GM19397 (cell line): Measurements from ENCODE around the gene SLC9A9.
A peak's percentile ranks its signal among the peaks of the same experiment; 100 is the strongest.
"Not testable (repeated sequence)": the region's sequence is repeated elsewhere in the genome, so short reads cannot be mapped to it uniquely, and the experiment has no call there.

ENCODE experiments used
- ATAC-seq: cut with Tn5 transposase; IDR thresholded peaks from one replicate; pipeline ENCODE4 v1.9.1; 2021; ENCODE audit warnings: mild to moderate bottlenecking, moderate library complexity; ENCODE audit not compliant: unreplicated experiment

The SLC9A9 gene

DNA sequence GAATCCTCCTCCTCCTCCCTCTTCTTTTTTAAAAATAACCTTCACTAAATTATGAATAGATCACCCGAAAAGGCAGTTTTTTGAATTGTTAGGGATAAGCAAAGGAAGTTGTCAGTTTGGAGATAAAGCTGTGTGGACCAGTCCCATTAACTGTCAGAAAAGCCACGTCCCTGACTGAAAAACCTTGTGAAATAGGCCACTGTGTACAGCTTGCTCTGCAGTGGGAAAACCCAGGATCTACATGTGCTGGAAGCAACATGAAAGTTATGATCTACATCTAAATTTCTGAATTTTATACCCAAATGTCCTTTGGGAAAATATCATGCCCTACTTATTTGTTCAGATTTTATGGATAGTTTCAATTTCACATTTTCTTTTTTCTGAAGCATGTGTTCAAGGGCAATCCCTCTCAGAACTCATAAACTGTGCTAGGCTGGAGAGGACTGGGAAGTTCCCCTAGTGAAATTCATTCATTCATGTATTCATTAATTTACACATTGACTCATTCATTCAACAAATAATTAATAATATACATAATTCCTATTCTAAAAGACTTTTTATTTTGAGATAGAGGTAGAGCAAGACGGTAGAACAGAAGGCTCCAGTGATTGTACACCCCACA lies 149.5 kb downstream of the SLC9A9 start:
- no peak for ATAC-seq

DNA sequence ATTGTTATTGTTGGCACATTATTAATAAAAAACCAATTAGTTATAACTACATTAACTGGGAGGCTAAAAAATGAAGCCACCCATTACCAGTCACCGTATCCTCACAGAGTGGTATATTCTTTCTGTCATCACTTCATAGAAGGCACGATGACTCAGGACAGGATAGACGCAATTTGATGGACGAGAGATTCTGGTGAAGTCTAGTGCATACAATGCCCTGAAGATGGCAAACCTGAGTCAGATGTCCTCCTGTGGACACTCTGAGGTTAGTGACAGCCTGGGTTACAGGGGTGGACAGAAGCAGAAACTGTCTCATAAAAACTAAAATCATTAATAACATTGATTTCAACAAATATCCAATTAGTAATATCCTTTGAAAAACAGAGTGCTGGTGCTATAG lies 150.3 kb downstream of the SLC9A9 start:
- no peak for ATAC-seq

DNA sequence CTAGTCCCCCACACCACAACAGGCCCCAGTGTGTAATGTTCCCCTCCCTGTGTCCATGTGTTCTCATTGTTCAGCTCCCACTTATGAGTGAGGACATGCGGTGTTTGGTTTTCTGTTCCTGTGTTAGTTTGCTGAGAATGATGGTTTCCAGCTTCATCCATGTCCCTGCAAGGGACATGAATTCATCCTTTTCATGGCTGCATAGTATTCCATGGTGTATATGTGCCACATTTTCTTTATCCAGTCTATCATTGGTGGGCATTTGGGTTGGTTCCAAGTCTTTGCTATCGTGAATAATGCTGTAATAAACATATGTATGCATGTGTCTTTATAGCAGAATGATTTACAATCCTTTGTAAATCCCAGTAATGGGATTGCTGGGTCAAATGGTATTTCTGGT lies 152.9 kb downstream of the SLC9A9 start:
- ATAC-seq = not testable (repeated sequence)

DNA sequence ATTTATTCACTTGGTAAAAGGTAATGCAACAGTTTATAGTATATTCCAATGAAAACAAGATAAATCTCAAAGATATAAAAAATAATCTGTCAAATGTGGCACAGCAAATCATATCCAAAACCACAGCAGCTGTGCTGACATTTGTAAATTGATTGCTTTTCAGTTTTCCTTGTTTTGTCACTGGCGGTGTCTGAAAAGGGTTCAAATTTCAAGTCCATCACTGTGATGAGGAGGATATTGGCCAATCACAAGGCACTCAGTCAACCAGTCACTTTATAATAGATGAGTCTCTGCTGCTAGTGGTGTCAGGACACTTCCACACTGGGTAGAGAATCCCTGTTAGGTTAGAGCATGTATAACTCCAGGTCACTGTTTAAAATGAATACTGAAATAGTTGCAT lies 154.8 kb downstream of the SLC9A9 start:
- ATAC-seq = no peak

DNA sequence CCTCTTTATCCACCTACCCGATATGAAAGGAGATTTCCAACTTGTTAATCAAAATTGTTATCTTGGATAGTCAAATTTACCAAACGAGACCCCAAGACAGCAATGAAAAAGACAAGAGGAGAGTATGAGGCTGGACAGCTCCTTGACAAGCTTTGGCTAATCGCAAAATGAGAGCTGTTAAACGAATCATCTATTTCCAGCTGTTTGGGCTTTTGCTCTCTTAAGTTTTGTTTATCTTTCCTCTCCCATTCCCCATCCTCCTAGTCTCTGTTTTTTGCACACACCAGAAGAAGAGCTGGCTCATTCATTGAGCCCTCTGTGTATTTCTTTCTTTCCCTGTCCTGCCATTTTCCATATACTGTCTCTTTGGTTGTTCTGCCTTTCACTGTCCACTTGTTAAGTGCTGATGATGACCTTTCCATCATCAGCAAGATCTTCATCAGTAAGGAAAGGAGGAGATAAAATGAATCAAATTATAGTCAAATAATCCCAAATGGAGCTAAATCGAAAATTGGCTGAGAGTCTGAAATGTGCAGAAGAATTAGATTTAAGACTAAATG lies 161.6 kb downstream of the SLC9A9 start:
- no peak for ATAC-seq

DNA sequence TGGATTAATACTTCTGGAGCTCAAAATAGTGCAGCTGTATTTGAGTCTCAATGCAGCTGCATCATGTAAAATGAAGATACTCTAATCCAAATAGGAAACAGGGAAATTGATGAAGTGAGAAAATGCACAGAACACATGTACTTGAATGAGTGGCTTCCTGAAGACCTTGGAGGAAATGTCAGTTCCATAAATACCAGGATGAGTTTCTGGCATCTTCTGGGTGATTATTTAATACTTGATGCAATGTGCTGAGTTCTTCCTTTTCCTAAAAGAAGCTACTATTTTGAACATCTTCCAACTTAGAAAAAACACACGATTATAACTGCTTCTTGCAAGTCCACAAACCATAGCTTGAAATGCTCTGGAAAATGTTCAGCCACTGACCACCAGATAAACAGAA lies 162.8 kb downstream of the SLC9A9 start:
- no peak for ATAC-seq

DNA sequence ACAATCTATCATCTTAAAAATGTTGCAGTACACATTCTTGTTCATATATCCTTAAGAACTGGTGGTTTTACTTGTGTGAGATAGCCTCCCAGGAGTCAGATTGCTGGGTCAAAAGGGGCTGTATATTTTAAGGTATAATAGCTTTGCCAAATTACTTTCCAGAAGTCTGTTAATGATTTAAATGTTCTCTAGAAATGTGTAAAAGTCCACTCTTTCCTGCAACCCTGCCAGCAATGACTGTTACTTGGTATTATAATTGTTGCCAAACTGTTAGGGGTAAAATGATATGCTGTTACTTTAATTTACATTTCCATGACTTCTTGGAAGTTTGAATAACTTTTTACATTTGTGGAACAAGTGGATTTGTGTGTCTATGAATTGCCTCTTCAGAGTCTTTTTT lies 170.8 kb downstream of the SLC9A9 start:
- no peak for ATAC-seq

DNA sequence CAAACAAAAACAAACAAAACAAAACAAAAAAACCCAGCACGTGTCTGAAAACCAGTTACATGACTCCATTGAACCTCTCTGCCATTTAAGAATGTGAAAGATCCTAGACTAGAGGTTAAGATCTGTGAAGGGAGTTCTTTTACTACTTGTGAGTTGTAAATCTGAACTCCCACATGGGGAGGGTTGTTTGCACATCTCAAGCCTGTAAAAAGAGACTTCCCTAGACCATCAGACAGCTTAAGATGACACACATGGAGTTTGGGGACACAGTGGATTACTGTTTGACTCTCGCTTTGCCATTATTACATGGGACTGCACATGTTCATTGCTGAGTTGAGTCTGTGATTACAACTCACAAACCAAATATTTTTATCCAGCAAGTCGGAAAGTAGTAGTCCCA lies 171.5 kb downstream of the SLC9A9 start:
- no peak for ATAC-seq

DNA sequence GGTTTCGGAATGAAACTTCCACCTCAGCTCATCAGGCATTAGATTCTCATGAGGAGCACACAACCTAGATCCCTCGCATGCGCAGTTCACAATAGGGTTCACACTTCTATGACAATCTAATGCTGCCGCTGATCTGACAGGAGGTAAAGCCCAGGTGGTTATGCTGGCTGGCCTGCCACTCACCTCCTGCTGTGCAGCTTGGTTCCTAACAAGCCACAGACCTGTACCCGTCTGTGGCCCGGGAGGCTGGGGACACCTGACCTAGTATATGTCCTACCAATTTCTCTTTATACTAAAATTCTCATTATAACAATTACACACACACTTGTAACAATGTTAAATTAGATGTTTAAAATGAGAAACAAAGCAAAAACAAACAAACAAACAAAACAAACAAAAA lies 172.2 kb downstream of the SLC9A9 start:
- no peak for ATAC-seq

DNA sequence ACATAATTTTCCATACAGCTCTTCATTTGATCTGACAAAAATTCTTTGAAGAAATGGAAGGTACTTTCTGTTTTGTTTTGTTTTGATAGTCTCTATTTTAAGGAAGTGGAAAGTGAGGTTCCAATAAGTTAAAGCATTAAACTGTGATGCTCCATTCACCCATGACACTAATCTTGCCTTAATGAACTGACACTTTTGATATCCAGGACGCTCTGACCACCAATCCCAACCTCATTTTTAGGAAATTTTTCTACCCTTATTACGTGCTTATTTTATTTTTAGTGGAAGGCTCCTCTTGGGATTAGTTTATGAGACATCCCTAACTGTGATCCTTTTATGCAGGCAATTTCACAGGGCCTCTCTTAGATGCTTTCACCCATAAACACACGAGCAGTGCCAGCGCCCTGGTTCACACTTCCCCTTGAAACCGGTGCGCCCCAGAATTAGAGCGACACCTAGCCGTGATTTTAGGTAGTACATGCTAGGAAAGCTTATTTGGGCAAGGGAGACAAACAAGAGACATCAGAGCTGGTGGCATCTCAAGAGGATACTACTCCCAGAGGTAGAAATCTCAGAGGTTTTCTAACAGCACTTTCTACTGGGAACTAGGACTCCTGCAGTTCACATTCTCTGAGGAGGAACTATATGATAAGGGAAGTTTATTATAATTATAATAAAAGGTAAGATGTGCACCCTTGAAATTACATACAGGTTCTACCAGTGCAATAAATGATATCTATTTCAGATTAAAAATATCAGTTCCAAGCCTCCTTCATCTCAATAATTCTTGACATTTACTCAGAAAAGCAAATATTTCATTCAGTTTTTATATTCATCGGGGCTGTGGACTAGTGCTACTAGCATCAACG lies 173.9 kb downstream of the SLC9A9 start:
- ATAC-seq = peak; percentile 58

DNA sequence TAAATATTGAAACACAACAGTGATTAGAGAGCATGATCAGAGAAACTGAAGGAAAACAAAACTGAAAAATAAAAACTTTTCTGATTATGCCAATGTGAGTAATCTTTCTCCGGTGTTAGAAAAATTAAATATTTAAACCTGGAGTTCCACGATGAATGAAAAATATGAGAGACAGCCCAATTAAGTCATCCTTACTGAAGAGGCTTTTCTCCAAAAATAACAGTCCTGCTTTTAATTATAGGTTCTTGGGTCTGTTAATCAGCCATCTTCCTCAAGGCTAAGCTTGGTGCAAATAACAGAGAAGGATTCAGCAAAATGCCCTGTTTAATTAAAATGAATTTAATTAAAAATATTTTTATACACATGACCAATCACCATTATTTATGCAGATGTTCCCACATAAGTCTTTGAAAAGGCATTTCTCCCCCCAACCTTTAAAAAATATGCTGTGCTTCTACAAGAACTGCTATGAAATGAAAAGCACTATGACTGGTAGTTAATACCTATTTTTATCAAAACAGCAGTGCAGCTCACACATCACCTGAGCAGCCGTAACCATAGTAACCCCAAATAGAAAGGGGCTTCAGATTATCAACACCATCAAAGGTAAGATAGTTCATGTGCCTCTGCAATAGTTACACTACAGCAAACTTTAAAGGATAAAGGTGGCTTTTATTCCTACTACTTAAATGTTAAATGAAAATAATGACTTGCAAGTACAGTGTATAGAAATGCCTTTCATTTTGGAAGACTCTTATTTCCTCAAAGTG lies 175.7 kb downstream of the SLC9A9 start:
- no peak for ATAC-seq

DNA sequence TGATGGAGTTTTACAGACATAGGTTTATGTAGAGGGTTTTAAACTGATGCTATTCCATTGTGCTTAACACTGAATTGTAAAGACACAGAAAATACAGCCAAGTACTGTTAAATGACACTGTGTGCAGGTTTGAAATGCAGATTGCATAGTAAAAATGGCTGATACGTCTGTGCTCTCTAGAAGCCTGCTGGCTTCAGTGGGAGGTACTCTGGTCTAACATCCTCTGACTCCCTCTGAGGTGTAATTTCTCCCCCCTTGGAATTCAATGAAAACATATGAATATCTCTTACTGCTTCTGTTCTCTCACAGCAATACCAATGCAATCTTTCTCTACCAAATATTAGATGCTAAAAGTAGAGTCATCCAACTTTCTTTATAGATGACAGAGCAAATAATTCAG lies 176.6 kb downstream of the SLC9A9 start:
- ATAC-seq = no peak

DNA sequence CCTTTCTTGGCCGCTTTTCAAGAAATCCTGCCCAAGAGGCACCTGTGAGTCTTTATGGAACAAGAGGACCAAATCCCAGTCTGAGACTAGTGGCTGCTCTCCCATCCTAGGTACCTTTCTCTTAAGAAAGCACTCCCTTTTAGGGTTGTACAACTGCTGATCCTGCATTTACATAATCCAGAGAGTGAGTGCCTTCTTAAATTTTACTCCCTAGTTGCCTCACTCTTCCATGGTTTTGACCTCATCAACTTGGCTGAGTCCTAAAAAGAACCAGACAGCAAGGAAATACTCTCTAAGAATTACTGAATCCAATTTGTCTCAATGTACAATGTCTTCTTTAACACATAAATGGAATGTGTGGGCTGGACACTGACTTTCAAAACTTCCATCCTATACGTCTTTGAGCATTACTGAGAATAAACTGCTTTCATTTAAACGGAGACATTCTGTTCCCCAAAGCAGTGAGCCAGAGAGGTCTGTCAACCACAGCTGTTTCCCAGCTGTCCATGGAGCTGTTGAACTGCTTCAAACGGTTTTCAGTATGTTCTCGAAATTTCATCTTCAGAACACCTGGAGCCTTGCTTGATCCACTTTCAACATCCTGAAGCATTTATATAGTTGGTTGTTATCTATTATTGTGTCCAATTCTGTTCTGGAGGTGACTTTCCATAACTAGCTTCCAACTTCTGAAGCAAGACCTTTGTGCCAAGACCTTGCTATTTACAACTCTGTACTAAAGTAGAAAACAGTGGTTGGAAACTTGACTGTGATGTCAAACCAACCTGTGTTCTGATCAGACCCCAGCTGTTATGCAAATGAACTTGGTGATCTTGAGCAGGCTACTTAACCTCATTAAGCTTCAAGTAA lies 179.1 kb downstream of the SLC9A9 start:
- peak; percentile 92 for ATAC-seq

DNA sequence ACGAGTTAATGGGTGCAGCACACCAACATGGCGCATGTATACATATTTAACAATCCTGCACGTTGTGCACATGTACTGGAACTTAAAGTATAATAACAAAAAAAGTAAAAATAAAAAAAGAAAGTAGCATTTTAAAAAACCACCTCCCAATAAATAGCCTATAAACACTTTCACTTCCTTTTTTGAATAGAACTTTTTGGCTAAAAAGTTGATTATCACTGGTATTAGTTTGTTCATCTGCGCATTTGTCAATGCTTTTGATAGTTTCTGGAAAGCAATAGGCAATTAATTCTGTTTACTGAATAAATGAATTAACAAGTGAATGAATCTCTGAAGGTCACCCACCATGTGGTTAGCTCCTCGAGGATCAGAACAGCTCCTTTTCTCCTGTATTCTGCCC lies 179.9 kb downstream of the SLC9A9 start:
- no peak for ATAC-seq

DNA sequence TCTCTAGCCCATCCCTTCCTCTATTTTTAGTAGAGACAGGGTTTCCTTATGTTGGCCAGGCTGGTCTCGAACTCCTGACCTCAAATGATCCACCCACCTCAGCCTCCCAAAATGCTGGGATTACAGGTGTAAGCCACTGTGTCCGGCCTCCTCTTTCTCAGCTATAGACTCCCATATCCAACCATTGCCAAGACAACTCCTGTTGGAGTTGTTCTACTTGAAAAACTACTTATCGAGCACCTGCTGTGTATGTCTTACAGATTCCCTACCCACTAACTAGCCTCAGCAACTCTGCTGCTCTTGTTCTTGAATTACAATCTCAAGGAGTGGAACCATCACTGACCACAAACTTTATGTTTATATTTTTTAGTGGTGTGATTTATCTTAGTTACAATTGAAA lies 186.6 kb downstream of the SLC9A9 start:
- no peak for ATAC-seq

DNA sequence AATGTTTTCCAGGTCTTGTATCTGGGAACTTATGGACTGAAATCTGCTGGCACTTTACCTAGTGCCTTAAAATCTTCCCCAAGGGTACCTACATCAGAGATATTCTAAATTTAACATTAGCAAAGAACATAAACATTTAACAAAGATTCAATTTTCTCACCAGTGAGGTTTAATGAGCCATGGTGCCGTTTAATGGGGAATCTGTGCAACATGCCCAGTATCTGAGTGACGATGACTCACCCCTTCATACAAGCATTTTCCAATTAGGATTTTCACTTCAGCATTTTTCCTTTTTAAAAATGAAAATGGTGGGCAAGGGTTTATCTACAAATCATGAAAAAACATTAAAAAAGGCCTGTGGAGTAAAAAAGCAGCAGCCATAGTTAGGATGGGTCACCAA lies 189.4 kb downstream of the SLC9A9 start:
- ATAC-seq = no peak

DNA sequence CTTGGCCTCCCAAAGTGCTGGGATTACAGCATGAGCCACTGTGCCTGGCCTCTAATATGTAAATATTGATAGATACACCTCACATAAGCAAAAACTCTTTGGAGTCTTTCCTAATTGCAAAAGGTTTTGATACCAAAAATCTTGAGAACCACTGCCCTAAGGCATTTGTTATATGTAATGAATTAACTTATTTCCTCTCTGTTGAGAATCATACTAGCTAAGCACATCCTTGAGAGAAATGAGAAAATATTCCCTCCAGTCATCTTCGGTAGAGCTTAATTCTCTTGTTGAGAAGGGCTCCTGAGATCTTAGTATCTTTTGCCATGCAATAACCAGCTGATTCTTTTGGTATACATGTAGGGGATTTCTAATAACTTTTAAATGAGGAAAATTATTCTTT lies 190.2 kb downstream of the SLC9A9 start:
- ATAC-seq = no peak

DNA sequence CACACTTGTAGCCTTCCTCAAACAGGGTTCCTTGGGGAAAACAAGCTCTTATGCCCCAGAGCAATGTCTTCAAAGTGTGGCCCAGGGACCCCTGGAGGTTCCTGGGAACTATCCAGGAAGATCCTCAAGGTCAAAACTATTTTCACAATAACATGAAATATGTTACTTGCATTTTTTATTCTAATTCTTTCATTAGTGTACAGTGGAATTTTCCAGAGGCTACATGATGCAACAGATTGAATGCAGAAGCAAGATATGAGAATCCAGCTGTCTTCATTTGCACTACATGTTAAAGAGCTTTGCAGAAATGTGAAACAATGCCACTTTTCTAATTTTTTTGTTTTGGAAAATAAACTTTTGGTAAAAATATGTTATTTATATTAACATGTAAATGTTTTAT lies 190.9 kb downstream of the SLC9A9 start:
- ATAC-seq = no peak

DNA sequence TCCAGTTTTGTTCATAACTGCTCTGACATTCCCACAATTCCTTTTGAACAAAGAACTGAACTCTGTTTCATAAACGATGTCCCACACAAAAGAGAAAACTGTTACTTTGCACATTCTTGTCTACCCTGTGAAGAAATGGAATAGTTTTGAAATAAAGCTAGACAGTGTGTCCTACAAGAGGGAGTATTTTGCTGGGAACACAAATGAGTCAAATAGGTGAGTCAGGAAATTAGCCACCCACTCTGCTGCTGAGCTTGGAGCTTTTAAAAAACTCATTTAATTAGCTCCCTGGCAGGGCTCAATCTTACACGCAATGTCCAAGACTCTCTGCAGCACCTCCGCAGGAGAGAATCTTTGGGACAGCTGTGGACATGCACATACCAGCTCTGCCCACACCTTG lies 193.4 kb downstream of the SLC9A9 start:
- ATAC-seq = no peak

DNA sequence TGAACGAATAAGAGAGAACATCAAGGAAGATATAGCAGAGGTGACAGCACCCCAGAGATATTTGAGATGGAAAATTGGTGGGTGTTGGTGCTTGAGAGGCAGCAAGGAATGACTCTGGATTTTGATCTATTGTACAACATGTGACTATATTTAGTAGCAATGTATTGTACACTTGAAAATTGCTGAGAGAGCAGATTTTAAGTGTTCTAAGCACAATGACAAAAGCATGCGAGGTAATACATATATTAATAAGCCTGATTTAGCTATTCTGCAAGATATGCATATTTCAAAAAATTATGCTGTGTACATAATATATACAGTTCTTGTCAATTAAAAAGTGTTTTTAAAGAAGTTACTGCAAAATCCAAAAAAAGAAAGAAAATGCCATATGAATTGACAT lies 194.3 kb downstream of the SLC9A9 start:
- no peak for ATAC-seq

DNA sequence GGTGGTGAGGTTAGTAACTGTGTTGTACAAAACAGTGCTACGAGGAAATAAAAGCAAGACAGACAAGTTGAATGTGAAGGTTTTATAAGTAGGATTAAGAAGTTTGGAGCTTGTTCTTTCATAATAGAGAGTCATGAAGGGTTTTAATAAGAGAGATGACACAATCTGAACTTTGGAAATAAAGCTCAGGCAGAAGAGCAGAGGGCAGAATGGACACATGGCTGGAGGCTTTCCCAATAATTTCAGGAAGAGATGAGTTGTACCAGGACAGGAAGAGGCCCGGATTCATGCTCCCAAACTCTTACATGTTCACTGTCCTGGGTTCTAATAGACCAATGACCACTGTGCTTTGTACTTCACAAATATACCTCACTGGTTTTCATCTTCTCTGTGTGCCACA lies 194.8 kb downstream of the SLC9A9 start:
- ATAC-seq = no peak
